Measurements from ENCODE around the gene RHBDF2.

DNA sequence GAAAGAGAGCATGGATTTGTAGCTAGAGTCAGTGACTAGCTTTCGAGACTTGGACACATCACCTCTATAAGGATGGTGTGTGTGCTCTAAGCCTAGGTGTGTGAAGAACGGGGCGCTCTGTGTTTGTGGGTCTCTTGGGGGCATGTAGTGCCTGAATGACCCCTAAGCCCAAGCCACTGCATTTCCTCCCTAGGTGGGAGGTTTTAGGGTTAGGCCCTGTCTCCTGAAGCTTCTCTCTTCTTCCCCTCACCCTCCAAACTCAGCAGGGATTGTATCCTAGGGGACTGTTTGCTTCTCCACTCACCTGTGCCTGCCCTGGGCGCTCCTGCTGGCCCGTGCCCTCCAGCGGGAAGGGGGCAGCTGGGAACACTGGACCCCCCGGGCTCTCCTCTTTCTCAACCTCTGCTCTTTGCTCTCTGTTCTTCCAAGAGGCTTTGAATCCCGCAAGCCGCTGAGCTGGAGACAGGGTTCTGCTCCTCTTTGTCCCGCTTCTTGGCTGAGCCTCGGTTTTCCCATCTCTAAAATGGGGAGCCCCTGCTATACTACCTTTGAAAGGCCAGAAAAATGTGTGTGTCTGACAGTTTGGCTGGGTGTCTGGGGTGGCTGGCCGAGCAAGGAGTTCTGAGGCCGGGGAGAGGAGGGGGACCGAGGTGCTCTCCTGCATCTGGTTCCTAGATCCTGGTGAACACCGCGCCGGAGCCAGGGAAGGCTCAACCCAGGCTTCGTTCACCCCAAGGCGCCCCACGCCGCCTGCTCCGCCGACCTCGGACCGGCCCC lies 35.5 kb upstream of the RHBDF2 start:
- TF ChIP-seq POLR2A (IDR thresholded peaks at IDR 0.05; ENCODE audit: low read depth, low read length) (no peak), TAF1 (IDR thresholded peaks at IDR 0.05; ENCODE audit: borderline replicate concordance, low read depth, low read length) (no peak), POLR2AphosphoS5 (IDR thresholded peaks at IDR 0.05; ENCODE audit: low read depth, low read length) (no peak)

Measured in GM12892 (cell line).